Measurements from ENCODE around the gene DDX10.
"Not testable (repeated sequence)": the region's sequence is repeated elsewhere in the genome, so short reads cannot be mapped to it uniquely, and the experiment has no call there.

Gene DDX10

DNA sequence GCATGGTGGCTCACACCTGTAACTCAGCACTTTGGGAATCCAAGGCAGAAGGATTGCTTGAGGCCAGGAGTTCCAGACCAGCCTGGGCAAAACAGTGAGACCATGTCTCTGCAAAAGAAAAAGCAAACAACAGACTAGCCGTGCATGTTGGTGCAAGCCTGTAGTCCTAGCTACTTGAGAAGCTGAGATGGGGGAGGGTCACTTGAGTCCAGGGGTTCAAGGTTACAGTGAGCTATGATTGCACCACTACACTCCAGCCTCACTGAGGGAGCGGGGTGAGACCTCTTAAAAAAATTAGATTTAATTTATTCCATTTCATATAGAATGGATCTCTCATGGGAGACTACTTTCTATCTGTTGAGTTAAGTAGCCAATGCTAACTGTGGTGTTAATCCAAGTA lies 50.4 kb downstream of the DDX10 start:
- no peak for DNase-seq (ENCODE audit: low read depth in 4 of 4, low spot score in 1 of 4)

- DNase-seq (ENCODE audit: low read depth in 4 of 4, low spot score in 1 of 4), result no peak
Measured at GRCh38 chr11:108718466-108718865, 53.6 kb downstream of the DDX10 start.

DNA sequence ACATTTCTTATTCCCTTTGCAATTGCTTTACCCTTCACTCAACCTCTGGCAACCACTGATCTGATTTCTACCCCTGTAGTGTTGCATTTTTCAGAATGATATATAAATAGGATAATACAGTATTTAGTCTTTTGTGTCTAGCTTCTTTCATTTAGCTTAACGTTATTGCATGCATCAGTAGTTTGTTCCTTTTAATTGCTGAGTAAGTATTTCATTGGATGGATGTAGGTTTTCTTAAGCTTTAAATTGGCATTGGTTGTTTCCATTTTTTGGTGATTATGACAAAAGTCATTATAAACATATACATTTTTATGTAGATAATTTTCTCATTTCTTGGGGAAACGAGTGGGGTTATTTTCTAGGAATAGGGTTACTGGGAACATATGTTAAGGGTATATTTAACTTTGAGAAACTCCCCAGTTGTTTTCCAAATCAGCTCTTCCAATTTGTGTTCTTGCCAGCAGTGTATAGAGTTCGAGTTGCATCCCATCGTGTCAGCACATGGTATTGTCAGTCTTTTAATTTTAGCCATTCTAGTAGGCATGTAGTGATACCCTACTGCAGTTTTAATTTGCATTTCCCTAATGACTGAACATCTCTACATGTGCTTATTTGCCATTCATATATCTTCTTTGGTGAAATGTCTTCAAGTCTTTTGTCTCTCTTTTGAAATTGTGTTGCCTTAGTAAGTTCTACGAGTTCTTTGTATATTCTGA lies 60.3 kb downstream of the DDX10 start:
- no peak for DNase-seq (ENCODE audit: low read depth in 4 of 4, low spot score in 1 of 4)

GRCh38 chr11:108726077-108726800 lies 61.4 kb downstream of the DDX10 start:
- DNase-seq (ENCODE audit: low read depth in 4 of 4, low spot score in 1 of 4), result no peak

- no peak for DNase-seq (ENCODE audit: low read depth in 4 of 4, low spot score in 1 of 4)
Measured at GRCh38 chr11:108727665-108728064, 62.8 kb downstream of the DDX10 start.

GRCh38 chr11:108729227-108729871 lies 64.5 kb downstream of the DDX10 start:
- no peak for DNase-seq (ENCODE audit: low read depth in 4 of 4, low spot score in 1 of 4)

DNA sequence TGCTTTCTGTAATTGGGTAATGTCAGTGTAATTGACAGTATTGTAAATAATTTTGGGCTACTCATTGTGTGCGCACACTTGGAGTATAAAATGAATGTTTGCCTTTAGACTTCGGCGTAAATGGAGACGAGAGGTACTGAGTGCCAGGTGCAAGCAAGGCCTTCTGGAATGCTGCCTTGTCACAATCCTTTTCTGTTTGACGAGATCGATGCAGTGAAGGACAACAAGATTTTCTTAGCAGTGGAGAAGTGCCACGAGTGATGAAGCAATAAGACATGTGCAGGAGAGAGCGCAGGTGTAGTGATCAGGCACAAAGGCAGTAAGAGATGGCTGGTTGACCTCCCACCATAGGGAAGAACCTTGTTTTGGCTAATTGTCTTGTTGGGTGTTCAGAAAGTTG lies 67.5 kb downstream of the DDX10 start:
- no peak for DNase-seq (ENCODE audit: low read depth in 4 of 4, low spot score in 1 of 4)

DNA sequence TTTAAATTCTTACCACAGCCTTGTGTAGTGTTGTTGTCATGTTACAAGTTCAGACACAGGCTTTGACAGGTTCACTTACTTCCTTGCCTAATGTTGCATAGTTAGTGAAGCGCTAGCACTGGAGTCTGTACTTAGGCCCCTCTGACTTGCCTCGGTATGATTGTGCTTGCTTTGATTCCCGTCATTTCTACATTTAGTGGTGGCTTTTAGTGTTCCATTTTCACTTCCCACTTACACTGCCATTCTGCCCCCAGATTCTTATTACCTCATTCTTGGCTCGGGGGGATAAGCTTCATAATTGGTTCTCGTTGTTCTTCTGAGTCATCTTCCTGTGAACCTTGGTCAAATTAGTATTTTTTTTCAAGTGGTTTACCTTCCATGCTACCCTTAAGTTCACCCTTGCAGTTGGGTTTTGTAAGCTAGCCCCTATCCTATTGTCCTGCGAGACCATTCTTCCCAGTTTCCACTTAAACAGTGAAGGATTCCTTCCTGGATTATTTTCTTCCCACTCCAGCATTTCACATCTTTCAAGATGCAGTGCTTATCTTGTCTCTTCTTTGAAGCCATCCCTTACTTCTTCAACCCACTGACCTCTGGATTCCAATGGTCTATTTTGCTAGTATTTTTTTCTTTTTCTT lies 68.7 kb downstream of the DDX10 start:
- DNase-seq (ENCODE audit: low read depth in 4 of 4, low spot score in 1 of 4), result peak in 2 of 4 experiments; percentile 7 to 21

GRCh38 chr11:108734283-108734682 lies 69.4 kb downstream of the DDX10 start:
- no peak for DNase-seq (ENCODE audit: low read depth in 4 of 4, low spot score in 1 of 4)

DNA sequence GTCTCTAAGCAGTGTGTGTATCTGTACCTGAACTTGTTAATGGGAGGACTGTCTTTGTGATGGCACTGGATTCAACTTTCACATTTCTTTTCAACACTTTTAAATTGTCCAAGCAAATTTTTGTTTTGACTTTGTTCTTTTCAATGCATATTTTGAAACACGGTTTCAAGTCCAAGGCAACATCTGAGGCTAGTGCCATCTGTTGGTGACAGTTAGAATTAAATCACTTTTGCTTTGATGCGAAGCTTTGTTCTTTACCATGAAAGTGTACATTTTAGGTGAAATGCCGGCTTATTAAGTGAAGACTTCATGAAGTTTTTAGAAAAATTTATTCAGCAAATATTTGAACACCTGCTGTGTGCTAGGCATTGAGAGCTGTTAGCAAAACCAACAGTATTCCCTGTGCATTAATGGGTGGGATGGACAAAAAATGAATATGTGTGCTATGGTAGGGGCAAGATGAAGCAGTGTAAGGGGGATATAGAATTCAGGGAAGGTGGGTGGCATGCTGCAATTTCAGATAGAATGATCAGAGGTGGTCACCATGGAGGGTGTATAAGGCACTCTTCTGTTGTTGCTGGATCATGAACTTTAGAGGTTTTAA lies 70.2 kb downstream of the DDX10 start:
- no peak for DNase-seq (ENCODE audit: low read depth in 4 of 4, low spot score in 1 of 4)

GRCh38 chr11:108740132-108740531 lies 75.3 kb downstream of the DDX10 start:
- not testable (repeated sequence) for DNase-seq (ENCODE audit: low read depth in 4 of 4, low spot score in 1 of 4)

DNA sequence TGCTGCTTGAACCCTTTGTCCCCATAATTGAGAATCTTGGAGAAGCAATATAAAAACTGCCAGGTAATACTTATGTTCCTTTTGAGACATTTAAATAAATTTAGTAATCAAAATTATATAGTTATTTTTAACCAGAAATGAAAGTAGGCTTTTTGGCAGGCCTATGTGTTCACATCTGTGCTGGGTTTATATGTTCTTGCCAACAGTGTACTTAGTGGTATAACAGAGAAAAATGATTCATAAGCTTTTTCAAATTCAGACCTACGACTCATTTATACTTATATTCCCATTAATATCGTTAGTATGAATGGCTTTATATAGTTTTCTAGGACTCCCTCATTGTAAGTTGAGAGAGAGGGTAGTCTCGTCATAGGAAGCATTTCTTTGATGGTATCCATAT lies 79.0 kb downstream of the DDX10 start:
- DNase-seq (ENCODE audit: low read depth in 4 of 4, low spot score in 1 of 4), result no peak

GRCh38 chr11:108748968-108749367 lies 84.1 kb downstream of the DDX10 start:
- DNase-seq (ENCODE audit: low read depth in 4 of 4, low spot score in 1 of 4), result no peak

- no peak for DNase-seq (ENCODE audit: low read depth in 4 of 4, low spot score in 1 of 4)
Measured at GRCh38 chr11:108751444-108751843, 86.6 kb downstream of the DDX10 start.

GRCh38 chr11:108752297-108752751 lies 87.5 kb downstream of the DDX10 start:
- DNase-seq (ENCODE audit: low read depth in 4 of 4, low spot score in 1 of 4), result no peak

- no peak for DNase-seq (ENCODE audit: low read depth in 4 of 4, low spot score in 1 of 4)
Measured at GRCh38 chr11:108754901-108755625, 90.2 kb downstream of the DDX10 start.

- DNase-seq (ENCODE audit: low read depth in 4 of 4, low spot score in 1 of 4), result no peak
Measured at GRCh38 chr11:108757630-108758029, 92.8 kb downstream of the DDX10 start.

- DNase-seq (ENCODE audit: low read depth in 4 of 4, low spot score in 1 of 4), result no peak
Measured at GRCh38 chr11:108758458-108758857, 93.6 kb downstream of the DDX10 start.

- DNase-seq (ENCODE audit: low read depth in 4 of 4, low spot score in 1 of 4), result no peak
Measured at GRCh38 chr11:108766596-108767173, 101.8 kb downstream of the DDX10 start.

DNA sequence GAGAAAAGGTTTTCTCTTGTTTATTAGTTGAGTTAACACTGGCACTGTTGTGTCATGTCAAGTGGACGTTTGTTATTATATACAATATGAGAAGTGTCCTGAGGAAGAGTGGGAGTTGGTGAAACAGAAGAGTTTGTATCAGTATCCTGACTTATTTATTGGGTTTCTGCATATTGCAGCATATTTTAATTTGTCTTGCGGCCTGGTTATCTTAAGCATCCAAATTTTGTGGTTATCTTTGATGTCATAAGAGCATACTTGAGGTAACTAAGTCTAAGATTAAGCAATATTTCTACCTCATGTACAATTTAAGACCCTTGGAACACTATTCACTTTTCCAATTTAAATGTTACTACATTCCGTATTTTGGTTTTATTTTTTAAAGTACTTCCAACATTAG lies 103.5 kb downstream of the DDX10 start:
- no peak for DNase-seq (ENCODE audit: low read depth in 4 of 4, low spot score in 1 of 4)

Data from stimulated activated CD4-positive, alpha-beta T cell treated with anti-CD3 and anti-CD28 coated beads, Interleukin-1b, Interleukin-23, amount 100 ng/mL, for 24 hours (primary cell).